NB4 (cell line): Measurements from ENCODE around the gene CALHM2.

Experiments used
- POLR2A ChIP-seq: IDR thresholded peaks from 2 replicates; pipeline ENCODE4 v1.6.1; 2011; ENCODE audit warnings: mild to moderate bottlenecking; ENCODE audit not compliant: insufficient read length; ENCODE audit errors: extremely low read depth
- TF ChIP-seq, protein P1 (sequence below): IDR thresholded peaks from one replicate; pipeline ENCODE4 v1.5.1; 2012; ENCODE audit warnings: low read depth, low read length
- TF ChIP-seq, protein P2 (sequence below): IDR thresholded peaks from 2 replicates; pipeline ENCODE4 v1.6.1; 2011; ENCODE audit warnings: low read depth, low read length

DNA sequence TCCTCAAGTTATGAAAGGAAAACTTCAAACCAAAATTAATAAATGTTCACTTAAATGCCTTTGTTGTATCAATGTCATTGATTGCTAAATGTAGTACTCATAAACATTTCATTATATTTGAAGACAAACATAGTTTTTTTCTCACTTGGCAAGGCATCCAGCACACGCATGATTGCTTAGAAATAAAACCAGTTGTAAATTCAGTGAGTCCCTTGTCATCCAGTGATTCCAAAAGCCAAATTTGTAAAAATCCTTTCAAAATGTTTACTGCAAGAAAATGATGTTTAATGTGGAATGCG is 35.2 kb upstream of the CALHM2 start:
- TF ChIP-seq, protein P1, sequence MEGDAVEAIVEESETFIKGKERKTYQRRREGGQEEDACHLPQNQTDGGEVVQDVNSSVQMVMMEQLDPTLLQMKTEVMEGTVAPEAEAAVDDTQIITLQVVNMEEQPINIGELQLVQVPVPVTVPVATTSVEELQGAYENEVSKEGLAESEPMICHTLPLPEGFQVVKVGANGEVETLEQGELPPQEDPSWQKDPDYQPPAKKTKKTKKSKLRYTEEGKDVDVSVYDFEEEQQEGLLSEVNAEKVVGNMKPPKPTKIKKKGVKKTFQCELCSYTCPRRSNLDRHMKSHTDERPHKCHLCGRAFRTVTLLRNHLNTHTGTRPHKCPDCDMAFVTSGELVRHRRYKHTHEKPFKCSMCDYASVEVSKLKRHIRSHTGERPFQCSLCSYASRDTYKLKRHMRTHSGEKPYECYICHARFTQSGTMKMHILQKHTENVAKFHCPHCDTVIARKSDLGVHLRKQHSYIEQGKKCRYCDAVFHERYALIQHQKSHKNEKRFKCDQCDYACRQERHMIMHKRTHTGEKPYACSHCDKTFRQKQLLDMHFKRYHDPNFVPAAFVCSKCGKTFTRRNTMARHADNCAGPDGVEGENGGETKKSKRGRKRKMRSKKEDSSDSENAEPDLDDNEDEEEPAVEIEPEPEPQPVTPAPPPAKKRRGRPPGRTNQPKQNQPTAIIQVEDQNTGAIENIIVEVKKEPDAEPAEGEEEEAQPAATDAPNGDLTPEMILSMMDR, result no peak
- TF ChIP-seq POLR2A, result no peak
- TF ChIP-seq, protein P2, sequence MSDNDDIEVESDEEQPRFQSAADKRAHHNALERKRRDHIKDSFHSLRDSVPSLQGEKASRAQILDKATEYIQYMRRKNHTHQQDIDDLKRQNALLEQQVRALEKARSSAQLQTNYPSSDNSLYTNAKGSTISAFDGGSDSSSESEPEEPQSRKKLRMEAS, result no peak
